Adipose tissue (tissue), 3 donors: ENCODE results near the gene MYO1B. TPM values are rescaled to one million over a fixed set of nuclear protein-coding genes. Genes with fewer than 3 reads are reported as not detected.

Experiments used
- H3K27ac ChIP-seq: one replicate; pipeline ENCODE4 v1.5.1; 2013; ENCODE audit warnings: low read depth, low read length
- WGBS, 3 donors: extraction: QIAGEN DNeasy Blood & Tissue Kit; methylation state at CpG; one replicate each; pipeline ENCODE4 v1.1.7; 2013; 5-methylcytosine and 5-hydroxymethylcytosine counted together
- polyA plus RNA-seq, 3 donors: library from polyadenylated mRNA; stranded (reverse); fragments of 200-250 nt; gene quantifications; one replicate each; pipeline ENCODE4 v1.2.3, GENCODE V29; 2013
- donor health status: healthy with polysubstance abuse.
- donor health status: Bipolar disorder and iron deficiency.
- donor health status: healthy.

The MYO1B gene
- polyA plus RNA-seq, 3 donors = 18.4 to 29.1 (median 20.8) TPM

GRCh38 chr2:191222507-191222906 lies 22.7 kb upstream of the MYO1B start:
- 29 to 84% (median 33%) methylated on average over 4 of the region's 4 CpGs for WGBS, 3 donors
- no peak overlapping the region for H3K27ac ChIP-seq

DNA sequence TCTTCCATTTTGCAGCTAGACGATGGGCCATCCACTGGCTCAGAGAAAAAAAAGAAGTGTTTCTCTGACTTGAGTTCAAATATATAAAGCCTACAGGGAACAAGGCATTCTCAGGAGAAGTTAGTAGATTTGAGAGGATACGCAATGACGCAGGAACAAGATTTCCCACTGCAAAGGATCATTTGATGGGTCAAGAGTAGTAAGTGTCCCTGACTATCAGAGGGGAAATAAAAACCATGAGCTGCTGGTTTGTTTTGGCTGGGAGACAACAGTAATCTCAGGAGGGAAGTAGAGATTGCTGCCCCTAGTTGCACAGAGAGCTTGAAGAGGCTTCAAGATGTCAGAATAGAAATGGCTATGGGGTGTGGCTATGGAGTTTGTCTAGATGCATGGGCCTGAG lies 22.3 kb upstream of the MYO1B start:
- 75 to 93% (median 86%) methylated on average over 3 of the region's 3 CpGs for WGBS, 3 donors
- no peak overlapping the region for H3K27ac ChIP-seq

DNA sequence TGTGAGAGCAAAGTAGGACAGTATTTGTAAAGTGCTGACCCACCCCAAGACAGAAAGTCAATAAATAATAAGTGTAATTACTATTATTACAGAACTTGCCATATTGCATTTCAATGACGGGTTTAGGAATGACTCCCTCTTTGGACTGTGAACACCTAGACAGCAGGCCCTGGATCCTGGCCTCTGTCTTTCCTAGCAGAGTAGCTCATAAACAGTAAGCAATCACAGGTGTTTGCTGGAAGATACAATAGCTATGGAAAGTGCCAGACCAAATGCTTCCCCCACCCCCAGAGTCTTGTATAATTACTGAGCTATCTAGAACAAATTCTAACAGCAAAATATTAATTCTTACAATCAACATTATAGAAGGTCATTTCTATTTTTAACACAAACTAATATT lies 20.1 kb upstream of the MYO1B start:
- WGBS, 3 donors = 62 to 95% (median 94%) methylated on average over 1 of the region's 1 CpG
- no peak overlapping the region for H3K27ac ChIP-seq

- no peak overlapping the region for H3K27ac ChIP-seq
- 17 to 92% (median 86%) methylated on average over 1 of the region's 1 CpG for WGBS, 3 donors
Measured at GRCh38 chr2:191225690-191226089, 19.5 kb upstream of the MYO1B start.

DNA sequence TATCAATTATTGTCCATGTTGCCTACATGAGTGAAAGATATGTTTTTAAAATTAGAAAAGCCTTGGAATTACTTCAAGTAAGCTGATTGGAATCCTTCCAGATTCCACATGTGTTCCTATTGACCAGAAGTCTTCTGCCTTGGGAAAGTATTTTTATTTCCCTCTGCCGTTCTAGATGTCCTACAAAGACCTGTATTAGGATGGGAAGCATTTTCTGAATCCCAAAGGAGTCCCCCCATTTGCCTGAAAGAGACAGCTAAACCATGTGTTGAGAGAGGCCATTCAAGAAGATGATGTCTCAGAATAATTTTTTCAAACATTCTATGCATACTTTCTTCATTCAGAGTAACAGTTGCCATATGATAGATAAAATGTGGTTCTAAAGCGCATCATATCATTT lies 19.0 kb upstream of the MYO1B start:
- 8 to 47% (median 28%) methylated on average over 2 of the region's 2 CpGs for WGBS, 3 donors
- no peak overlapping the region for H3K27ac ChIP-seq

GRCh38 chr2:191228333-191228732 lies 16.9 kb upstream of the MYO1B start:
- H3K27ac ChIP-seq = no peak overlapping the region
- 83 to 90% (median 85%) methylated on average over 2 of the region's 2 CpGs for WGBS, 3 donors

DNA sequence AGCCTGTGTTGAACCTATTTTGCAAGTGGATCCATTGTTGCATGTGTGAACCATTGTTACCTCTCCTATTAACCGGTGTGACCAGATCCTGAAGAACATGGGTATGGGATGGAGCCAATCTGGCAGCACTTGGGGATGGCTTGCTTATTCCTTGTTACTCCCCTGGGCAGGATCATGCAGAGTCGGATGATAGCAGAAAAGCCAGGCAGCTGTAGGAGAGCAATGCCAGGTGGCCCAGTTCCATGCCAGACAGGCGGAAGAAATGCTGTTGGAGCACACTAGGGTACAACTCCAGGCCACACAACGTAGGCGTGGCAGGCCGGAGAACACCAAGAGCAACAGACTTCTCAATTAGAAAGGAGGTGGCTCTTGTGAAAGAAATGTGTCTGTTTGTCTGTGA lies 16.3 kb upstream of the MYO1B start:
- WGBS, 3 donors = 48 to 79% (median 74%) methylated on average over 6 of the region's 6 CpGs
- H3K27ac ChIP-seq = no peak overlapping the region

DNA sequence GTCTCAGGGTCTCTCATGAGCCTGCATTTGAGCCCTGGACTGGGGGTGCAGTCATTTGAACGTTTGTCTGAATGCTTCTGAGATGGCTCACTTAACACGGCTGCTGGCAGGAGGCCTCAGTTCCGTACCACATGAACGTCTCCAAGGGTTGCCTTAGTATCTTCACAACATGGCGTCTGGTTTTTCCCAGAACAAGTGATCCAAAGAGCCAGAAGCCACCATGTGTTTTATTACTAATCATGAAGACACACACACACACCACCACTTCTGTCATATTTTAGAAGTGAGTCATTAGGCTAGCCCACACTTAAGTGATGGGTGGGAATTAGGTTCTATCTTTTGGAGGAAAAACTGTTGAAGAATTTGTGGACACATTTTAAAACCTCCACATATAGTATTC lies 15.0 kb upstream of the MYO1B start:
- H3K27ac ChIP-seq = no peak overlapping the region
- WGBS, 3 donors = 61 to 72% (median 62%) methylated on average over 5 of the region's 5 CpGs

- WGBS, 3 donors = 29 to 49% (median 46%) methylated on average over 2 of the region's 2 CpGs
Measured at GRCh38 chr2:191231995-191232394, 13.2 kb upstream of the MYO1B start.

DNA sequence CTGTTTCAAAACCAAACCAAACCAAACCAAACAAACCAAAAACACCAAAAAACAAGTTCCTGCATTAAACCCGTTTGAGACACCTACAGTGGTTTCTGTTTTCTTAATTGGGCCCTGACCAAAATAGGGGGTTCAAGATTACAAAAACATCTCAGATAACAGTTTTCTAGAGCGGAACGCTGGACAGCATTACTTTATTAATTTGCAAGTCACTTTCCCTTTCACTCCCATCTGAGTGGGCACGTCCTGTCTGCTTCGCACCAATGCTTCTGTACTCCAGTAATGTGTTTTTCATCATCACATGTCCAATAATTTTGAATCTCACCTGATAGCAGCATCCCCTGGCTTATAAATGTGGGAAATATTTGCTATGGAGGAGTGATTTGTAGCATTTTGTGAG lies 11.7 kb upstream of the MYO1B start:
- H3K27ac ChIP-seq = no peak overlapping the region
- 75 to 78% (median 77%) methylated on average over 5 of the region's 5 CpGs for WGBS, 3 donors

More at GRCh38 chr2:191231995-191232394, 13.2 kb upstream of the MYO1B start:
- no peak overlapping the region for H3K27ac ChIP-seq

DNA sequence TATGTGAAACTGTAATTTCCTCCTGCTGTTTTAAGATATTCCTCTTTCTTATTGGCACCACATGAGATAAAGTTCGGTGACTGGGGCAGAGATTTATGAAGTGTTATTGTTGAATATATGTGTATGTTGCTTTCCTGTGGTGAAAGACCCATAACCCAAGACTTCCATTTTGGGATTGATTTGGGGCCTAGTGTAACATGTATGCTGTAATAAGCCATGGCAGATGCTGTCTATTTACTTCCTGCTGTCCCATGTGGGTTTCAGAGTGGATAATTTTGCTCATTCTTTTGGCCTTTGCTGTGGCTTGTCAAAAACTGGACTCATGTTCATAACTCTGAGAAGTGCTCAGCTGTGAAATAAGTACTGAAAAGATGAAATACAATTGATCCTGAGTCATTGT lies 10.8 kb upstream of the MYO1B start:
- 71 to 85% (median 78%) methylated on average over 1 of the region's 1 CpG for WGBS, 3 donors
- no peak overlapping the region for H3K27ac ChIP-seq

DNA sequence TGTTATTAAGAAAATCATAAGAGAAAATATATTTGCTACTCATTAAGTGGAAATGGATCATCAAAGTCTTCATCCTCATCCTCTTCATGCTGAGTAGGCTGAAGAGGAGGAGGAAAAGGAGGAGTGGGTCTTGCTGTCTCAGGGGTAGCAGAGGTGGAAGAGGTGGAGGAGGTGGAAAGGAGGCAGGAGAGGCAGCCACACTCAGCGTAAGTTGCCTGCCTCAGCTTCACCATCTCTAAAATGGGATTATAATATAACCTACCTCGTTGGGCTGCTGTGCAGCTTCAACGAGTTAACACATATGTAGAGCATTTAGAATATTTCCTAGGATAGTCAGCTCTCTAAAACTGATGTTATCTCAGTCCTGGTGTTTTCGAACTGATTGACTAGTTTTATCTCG lies 4.3 kb upstream of the MYO1B start:
- WGBS, 3 donors = 90 to 93% (median 91%) methylated on average over 5 of the region's 5 CpGs
- H3K27ac ChIP-seq = no peak overlapping the region

DNA sequence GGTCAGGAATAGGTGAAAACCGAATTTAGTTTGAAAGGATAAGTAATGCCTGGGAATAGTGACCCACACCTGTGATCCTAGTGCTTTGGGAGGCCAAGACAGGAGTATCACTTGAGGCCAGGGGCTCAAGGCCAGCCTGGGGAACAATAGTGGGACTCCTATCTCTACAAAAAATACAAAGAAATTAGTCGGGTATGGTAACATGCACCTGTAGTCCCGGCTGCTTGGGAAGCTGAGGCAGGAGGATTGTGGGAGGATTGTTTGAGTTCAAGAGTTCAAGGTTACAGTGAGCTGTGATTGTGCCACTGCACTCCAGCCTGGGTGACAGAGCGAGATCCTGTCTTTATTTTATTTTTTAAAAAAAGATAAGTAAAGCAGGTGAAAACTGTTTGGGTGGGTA lies 3.8 kb upstream of the MYO1B start:
- WGBS, 3 donors = 61 to 91% (median 90%) methylated on average over 4 of the region's 4 CpGs
- no peak overlapping the region for H3K27ac ChIP-seq

DNA sequence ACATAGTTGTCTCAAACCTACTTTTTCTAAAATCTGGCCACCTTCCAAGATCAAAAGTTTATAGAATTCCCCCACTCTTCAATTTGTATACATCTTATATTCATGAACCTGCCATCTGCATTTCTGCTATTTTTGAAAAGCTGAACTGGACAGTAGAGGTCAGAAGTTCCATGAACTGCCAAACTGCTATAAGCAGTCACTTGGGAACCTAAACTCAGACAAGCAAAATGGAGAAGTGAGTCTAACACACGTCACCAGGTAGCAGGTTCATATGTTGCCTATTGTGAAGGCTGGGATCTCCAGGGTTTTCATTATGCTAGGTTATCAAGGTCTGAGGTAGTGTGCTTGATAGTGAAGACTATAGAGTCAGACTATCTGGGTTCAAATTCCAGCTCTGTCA lies 2.0 kb upstream of the MYO1B start:
- no peak overlapping the region for H3K27ac ChIP-seq
- 78 to 88% (median 83%) methylated on average over 1 of the region's 1 CpG for WGBS, 3 donors

DNA sequence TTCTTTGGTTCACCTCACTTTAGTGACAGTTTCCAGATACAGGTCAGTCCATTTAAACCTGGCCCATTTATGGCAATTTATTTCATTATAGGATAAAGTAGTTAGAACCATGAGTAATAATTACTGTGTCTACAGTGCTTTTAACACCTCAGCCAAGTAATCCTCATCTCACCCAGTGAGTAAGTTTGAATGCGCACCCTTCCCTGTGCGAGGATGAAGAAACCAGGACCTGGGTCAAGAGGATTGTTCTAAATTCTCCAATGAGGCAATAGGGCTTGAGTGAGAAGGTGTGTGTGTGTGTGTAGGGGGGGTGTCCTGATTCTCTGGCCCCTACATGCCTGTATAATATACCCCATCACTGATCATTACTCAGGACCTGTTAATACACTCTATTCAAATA lies 854 bp upstream of the MYO1B start:
- no peak overlapping the region for H3K27ac ChIP-seq
- WGBS, 3 donors = 85 to 94% (median 90%) methylated on average over 2 of the region's 2 CpGs

DNA sequence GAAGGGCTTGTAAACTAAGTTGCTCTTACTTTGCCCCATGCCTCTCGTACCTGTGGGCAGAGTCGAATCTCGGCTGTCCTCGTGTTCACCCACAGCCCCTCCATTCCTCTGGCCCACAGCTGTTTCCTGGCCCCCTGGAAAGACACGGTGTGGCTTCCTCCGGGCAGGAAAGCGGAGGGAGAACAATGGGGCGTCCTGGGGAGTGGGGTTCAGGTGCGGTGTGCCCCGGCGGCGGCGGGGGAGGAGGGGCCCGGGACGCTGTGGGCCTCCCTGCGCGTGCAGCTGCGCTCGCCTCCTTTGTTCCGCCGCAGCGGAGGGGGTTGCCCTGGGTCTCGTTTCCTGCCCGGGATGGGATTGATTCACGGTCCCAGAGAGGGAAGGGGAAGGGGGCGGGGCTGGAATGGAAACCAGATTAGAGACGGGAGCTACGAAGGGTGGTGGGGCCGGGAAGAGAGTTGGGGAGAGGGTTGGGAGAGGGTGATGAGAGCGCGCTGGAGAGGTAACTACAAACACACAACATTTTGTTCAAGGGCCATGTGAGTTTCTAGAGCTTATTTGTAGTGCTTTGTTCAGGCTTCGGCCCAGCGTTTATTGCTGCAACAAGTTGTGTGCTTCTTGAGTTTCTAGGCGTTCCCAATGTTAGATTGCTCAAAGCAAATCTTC lies 796 bp downstream of the MYO1B start:
- peak overlapping the region; percentile 19 for H3K27ac ChIP-seq
- 2 to 7% (median 3%) methylated on average over 31 to 34 of the region's 34 CpGs for WGBS, 3 donors

DNA sequence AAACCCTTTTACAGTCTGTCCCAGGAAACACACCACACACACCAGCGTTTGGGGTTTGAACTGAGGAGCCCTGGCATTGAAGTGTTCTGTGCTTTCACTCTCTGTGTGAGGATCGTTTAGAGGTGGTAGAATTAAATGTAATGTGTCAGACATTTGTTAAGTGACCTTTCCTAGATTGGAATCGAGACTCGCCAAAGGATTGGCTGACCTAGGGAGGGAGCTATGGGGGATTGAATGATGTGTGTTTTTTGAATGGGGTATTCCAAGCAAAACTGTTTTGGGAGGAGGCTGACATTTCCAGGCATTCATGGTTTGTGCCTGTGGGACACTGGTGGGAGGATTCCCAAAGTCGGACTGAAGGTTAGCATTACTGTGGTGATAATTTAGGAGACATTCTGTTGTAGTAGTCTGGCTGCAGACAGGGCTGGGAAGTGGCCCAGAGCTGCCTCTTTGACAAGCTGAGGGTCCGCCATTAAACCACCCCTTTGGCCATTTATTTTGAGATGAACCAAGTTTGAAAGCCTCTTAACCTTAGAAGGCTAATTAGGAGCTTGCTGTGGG lies 1.7 kb downstream of the MYO1B start:
- H3K27ac ChIP-seq = peak overlapping the region; percentile 38
- WGBS, 3 donors = 33 to 49% (median 41%) methylated on average over 6 of the region's 6 CpGs

DNA sequence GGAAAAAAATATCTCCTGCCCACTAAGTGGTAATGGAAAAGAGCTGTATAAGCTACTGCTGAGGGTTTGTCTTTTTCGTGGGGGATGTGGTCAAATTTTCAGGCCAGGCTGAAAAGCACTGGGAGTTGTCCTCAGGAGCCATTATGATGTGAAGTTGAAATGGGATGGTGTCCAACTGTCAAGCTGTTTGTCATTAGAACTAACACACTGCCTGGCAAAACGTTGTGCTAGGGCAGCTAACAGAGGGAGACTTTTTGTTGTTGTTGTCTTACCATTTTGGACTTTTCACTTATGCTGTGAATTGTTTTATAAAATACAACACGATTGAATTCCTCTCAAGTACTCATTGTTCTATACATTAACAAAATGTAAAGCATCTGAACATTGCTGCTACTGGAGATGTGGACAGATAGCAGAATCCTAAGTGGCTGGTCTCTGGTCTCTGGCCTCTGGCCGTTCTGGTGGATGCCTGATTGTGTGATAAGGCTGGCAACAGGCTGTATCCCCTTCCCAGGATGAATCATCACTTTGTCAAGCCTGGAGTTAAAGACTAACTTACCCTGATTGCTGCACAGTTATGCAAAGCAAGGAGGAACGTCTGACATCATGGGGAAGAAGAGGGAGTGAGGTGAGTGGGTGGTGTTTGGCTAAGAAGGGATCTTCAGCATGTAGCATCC lies 2.3 kb downstream of the MYO1B start:
- WGBS, 3 donors = 20 to 28% (median 27%) methylated on average over 5 of the region's 5 CpGs

DNA sequence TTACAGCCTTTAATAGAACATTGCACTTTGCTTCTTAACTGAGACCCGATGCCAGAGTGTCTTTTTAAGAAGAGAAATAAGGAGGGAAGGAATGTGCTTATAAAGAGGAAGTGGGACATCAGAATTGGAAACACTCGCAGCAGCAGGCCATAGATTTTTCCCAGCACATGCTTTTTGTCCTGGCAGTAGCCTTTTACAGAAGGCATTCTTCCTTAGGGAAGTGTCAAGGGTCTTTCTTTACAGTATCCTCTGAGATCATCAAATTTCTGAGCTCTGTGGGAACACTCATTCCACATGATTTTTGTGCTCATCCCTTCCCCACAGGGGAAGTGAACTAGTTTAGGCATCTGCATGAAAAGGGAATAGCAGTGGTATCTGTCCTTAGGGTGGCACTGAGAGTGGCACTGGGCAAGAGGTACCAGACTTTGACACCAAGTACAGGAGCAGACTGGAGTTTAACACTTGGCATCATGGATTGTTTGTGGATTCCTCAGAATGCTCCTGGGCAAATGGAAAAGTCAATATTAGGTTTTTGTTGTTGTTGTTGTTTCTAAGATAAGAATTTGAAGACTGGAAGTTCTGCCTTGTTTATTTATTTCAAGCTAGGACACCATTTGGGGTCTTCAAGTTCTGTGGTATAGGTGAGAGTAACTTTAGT lies 4.1 kb downstream of the MYO1B start:
- H3K27ac ChIP-seq = no peak overlapping the region
- 33 to 42% (median 39%) methylated on average over 2 of the region's 2 CpGs for WGBS, 3 donors

More for the DNA sequence above, 2.3 kb downstream of the MYO1B start:
- peak overlapping the region; percentile 38 for H3K27ac ChIP-seq
